Ovary (tissue), 3 donors: ENCODE results near the gene DNM1.

Experiments used
- CTCF ChIP-seq, 3 donors: fragments of 450-650 bp in 2 of 3; fragments of 200-600 bp in 1 of 3; IDR thresholded peaks; one replicate each; pipeline versions ENCODE4 v1.5.1 to v1.8.0; 2016 to 2022; ENCODE audit warnings: antibody characterized with exemption in 3 of 3, mild to moderate bottlenecking in 1 of 3
- EP300 ChIP-seq: sonication (generic); formaldehyde crosslinking; IDR thresholded peaks from one replicate; pipeline ENCODE4 v1.6.1; 2017; ENCODE audit warnings: antibody characterized with exemption
- POLR2A ChIP-seq: fragments of 450-650 bp; IDR thresholded peaks from one replicate; pipeline ENCODE4 v1.6.1; 2017; ENCODE audit warnings: antibody characterized with exemption, mild to moderate bottlenecking, moderate library complexity
- donor health status: DM: no; HTN: no; CAD: no.

GRCh38 chr9:128164307-128164885, 38.8 kb upstream of the DNM1 start:
- TF ChIP-seq POLR2A = no peak
- no peak for TF ChIP-seq CTCF (IDR thresholded peaks at IDR 0.05)
- no peak for TF ChIP-seq EP300
